NB4 (cell line): ENCODE data around the gene TWSG1.

ENCODE experiments used
- MYC ChIP-seq: IDR thresholded peaks from 2 replicates; pipeline ENCODE4 v1.6.1; 2011; ENCODE audit warnings: low read depth, low read length
- POLR2A ChIP-seq: IDR thresholded peaks from 2 replicates; pipeline ENCODE4 v1.6.1; 2011; ENCODE audit warnings: mild to moderate bottlenecking; ENCODE audit not compliant: insufficient read length; ENCODE audit errors: extremely low read depth
- TF ChIP-seq, protein P1 (sequence below): IDR thresholded peaks from one replicate; pipeline ENCODE4 v1.5.1; 2012; ENCODE audit warnings: low read depth, low read length
- TF ChIP-seq, protein P2 (sequence below): IDR thresholded peaks from 2 replicates; pipeline ENCODE4 v1.6.1; 2011; ENCODE audit warnings: low read depth, low read length

GRCh38 chr18:9403795-9404564 is 69.4 kb downstream of the TWSG1 start:
- TF ChIP-seq, protein P1, sequence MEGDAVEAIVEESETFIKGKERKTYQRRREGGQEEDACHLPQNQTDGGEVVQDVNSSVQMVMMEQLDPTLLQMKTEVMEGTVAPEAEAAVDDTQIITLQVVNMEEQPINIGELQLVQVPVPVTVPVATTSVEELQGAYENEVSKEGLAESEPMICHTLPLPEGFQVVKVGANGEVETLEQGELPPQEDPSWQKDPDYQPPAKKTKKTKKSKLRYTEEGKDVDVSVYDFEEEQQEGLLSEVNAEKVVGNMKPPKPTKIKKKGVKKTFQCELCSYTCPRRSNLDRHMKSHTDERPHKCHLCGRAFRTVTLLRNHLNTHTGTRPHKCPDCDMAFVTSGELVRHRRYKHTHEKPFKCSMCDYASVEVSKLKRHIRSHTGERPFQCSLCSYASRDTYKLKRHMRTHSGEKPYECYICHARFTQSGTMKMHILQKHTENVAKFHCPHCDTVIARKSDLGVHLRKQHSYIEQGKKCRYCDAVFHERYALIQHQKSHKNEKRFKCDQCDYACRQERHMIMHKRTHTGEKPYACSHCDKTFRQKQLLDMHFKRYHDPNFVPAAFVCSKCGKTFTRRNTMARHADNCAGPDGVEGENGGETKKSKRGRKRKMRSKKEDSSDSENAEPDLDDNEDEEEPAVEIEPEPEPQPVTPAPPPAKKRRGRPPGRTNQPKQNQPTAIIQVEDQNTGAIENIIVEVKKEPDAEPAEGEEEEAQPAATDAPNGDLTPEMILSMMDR: no peak
- TF ChIP-seq POLR2A (no peak), MYC (no peak)
- TF ChIP-seq, protein P2, sequence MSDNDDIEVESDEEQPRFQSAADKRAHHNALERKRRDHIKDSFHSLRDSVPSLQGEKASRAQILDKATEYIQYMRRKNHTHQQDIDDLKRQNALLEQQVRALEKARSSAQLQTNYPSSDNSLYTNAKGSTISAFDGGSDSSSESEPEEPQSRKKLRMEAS: no peak
